HUES48 (cell line): ENCODE measurements around the gene CCDC51.
"Not testable (repeated sequence)": the region's sequence is repeated elsewhere in the genome, so short reads cannot be mapped to it uniquely, and the experiment has no call there.

Source experiments
- H3K27ac ChIP-seq: one replicate; pipeline ENCODE4 v1.7.0; 2013; ENCODE audit warnings: low read depth, low read length, inconsistent platforms
- H3K27me3 ChIP-seq: 2 replicates; pipeline ENCODE4 v1.6.1; 2013; ENCODE audit warnings: mild to moderate bottlenecking, low read length; ENCODE audit not compliant: control insufficient read depth, insufficient read depth
- H3K36me3 ChIP-seq: 2 replicates; pipeline ENCODE4 v1.6.1; 2013; ENCODE audit warnings: low read length; ENCODE audit not compliant: control insufficient read depth, insufficient read depth
- H3K4me1 ChIP-seq: 2 replicates; pipeline ENCODE4 v1.6.1; 2013; ENCODE audit warnings: mild to moderate bottlenecking, low read length; ENCODE audit not compliant: control insufficient read depth, insufficient read depth
- H3K4me3 ChIP-seq: 2 replicates; pipeline ENCODE4 v1.5.1; 2013; ENCODE audit warnings: mild to moderate bottlenecking, low read depth, low read length
- H3K9ac ChIP-seq: 2 replicates; pipeline ENCODE4 v1.6.1; 2013; ENCODE audit warnings: mild to moderate bottlenecking, low read depth, low read length, moderate library complexity
- H3K9me3 ChIP-seq: 2 replicates; pipeline ENCODE4 v1.6.1; 2013; ENCODE audit warnings: low read length; ENCODE audit not compliant: control insufficient read depth, insufficient read depth

The CCDC51 gene

DNA sequence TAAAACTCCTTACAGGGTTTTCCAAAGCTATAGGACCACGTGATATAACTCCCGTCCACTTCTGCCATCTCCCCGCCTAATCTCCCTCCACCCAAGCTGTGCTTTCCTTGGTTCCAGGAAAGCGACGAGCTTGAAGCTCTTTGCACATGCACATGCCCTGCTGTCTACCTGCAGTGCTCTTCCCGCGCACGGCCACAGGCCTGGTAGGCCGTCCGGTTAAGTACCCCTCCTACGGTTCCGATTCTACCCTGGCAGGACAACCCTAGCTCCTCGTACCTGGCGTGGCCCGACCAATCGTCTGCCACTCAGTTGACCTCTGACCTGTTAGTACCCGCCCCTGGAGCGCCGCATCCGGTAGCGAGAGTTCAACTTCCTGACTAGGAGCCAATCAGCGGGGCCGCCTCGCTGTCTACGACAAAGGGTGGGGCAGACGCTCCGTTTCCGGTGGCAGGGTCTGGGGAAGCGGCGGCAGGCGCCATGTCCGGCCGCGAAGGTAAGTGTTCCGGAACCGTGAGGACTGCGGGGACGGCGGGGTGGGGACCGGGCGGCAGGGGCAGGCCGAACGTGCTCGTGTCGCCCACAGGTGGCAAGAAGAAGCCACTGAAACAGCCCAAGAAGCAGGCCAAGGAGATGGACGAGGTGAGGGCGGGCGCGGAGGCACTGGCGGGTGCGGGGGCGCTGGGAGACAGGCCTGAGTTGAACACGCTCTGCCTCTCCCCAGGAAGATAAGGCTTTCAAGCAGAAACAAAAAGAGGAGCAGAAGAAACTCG is at the start of gene CCDC51, which contains the start of gene TMA7:
TSS of gene CCDC51 (minus strand) at position 300 of the 770 bp plus-strand sequence. CDS start 4,991 bp downstream, outside the sequence.
TSS of gene TMA7 (plus strand) at position 438 of the 770 bp plus-strand sequence. CDS start at position 478, 40 bp downstream.
- H3K9ac ChIP-seq: peak within 1 kb of the TSS; percentile 67
- H3K4me3 ChIP-seq: peak within 1 kb of the TSS; percentile 85
- H3K4me1 ChIP-seq: 0 out of 2 replicates have a peak, but pooled peaks cover 3% of the 10 kb centered on the region
- no peaks in the 10 kb centered on the region for H3K9me3 ChIP-seq
- no peaks in the 10 kb centered on the region for H3K27me3 ChIP-seq
- H3K36me3 ChIP-seq: peaks cover 35% of the 10 kb centered on the region
- peak within 1 kb of the TSS; percentile 85 for H3K27ac ChIP-seq

DNA sequence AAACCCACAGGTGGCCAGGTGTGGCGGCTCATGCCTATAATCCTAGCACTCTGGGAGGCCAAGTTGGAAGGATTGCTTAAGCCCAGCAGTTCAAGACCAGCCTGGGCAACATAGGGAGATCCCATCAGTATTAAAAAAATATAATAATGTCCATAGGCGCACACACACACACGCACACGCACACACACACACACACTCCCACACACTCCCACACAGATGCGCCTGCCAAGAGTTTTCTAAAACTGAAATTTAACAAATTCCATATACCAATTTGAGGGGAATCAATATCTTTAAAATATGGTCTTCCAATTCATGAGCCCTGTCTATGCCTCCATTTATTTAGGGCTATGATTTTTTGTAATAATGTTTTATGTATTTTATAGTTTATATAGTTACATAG is 47.0 kb upstream of the CCDC51 start:
- Histone ChIP-seq H3K9me3 (no peaks in the 10 kb centered on the region), H3K36me3 (0 out of 2 replicates have a peak, but pooled peaks cover 2% of the 10 kb centered on the region)

GRCh38 chr3:48482822-48483221 is 42.9 kb upstream of the CCDC51 start:
- not testable (repeated sequence) for H3K9me3 ChIP-seq, H3K36me3 ChIP-seq, H3K27me3 ChIP-seq, H3K27ac ChIP-seq, H3K4me3 ChIP-seq, H3K4me1 ChIP-seq, H3K9ac ChIP-seq

More for the DNA sequence above, 47.0 kb upstream of the CCDC51 start:
- Histone ChIP-seq H3K4me1 (no peaks in the 10 kb centered on the region), H3K4me3 (no peak overlapping the region), H3K27me3 (no peaks in the 10 kb centered on the region), H3K27ac (no peak overlapping the region), H3K9ac (no peak overlapping the region)

DNA sequence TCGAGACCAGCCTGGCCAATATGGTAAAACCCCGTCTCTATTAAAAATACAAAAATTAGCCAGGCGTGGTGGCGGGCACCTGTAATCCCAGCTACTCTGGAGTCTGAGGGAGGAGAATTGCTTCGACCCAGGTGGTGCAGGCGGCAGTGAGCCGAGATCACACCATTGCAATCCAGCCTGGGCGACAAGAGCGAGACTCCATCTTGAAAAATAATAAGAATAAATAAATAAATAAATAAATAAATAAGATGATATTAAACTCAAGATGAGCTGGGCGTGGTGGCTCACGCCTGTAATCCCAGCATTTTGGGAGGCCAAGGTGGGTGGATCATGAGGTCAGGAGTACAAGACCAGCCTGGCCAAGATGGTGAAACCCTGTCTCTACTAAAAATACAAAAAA is 41.0 kb upstream of the CCDC51 start:
- H3K4me3 ChIP-seq, H3K4me1 ChIP-seq, H3K27me3 ChIP-seq, H3K36me3 ChIP-seq, H3K27ac ChIP-seq, H3K9me3 ChIP-seq, H3K9ac ChIP-seq: not testable (repeated sequence)

- no peaks in the 10 kb centered on the region for H3K9me3 ChIP-seq
- no peak overlapping the region for H3K4me3 ChIP-seq
- no peaks in the 10 kb centered on the region for H3K27me3 ChIP-seq
- peaks cover 3% of the 10 kb centered on the region; the same call in 1 of the 2 replicates for H3K36me3 ChIP-seq
- peaks cover 11% of the 10 kb centered on the region for H3K4me1 ChIP-seq
- H3K9ac ChIP-seq: no peak overlapping the region
- H3K27ac ChIP-seq: no peak overlapping the region
Observed at GRCh38 chr3:48478626-48479555, 39.0 kb upstream of the CCDC51 start.

- Histone ChIP-seq H3K9me3 (no peaks in the 10 kb centered on the region), H3K4me1 (peaks cover 17% of the 10 kb centered on the region), H3K4me3 (no peak overlapping the region), H3K27ac (no peak overlapping the region), H3K9ac (no peak overlapping the region), H3K27me3 (no peaks in the 10 kb centered on the region), H3K36me3 (peaks cover 3% of the 10 kb centered on the region; the same call in 1 of the 2 replicates)
Observed at GRCh38 chr3:48477959-48478520, 38.1 kb upstream of the CCDC51 start.

- H3K36me3 ChIP-seq: peaks cover 3% of the 10 kb centered on the region; the same call in 1 of the 2 replicates
- H3K9ac ChIP-seq: no peak overlapping the region
- H3K9me3 ChIP-seq: no peaks in the 10 kb centered on the region
- H3K27me3 ChIP-seq: no peaks in the 10 kb centered on the region
- H3K4me1 ChIP-seq: peaks cover 17% of the 10 kb centered on the region
- H3K27ac ChIP-seq: no peak overlapping the region
- H3K4me3 ChIP-seq: no peak overlapping the region
Observed at GRCh38 chr3:48476426-48477053, 36.6 kb upstream of the CCDC51 start.

GRCh38 chr3:48475188-48475587 is 35.3 kb upstream of the CCDC51 start:
- peaks cover 3% of the 10 kb centered on the region; the same call in 1 of the 2 replicates for H3K36me3 ChIP-seq
- no peaks in the 10 kb centered on the region for H3K27me3 ChIP-seq
- H3K9me3 ChIP-seq: no peaks in the 10 kb centered on the region
- no peak overlapping the region for H3K4me3 ChIP-seq
- peaks cover 17% of the 10 kb centered on the region for H3K4me1 ChIP-seq
- H3K27ac ChIP-seq: peak overlapping the region; percentile 74
- peak overlapping the region; percentile 3; the same call in 1 of the 2 replicates for H3K9ac ChIP-seq

DNA sequence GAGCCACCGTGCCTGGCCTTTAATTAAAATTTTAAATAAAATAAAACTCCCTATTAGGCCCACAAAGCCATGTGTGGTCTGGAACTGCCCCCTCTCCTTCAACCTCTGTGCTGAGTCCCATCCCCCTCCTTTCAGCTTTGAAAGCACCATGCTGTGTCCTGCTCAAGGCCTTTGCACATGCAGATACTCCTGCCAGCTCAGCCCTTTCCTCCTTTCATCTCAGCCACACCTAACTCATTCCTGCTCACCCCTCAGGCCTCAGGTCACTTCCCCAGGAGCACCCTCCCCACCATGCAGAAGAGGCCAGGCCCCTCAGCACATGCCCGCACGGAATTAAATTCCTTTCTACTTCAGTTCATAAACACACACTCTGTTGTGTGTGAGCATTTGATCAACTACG is 34.7 kb upstream of the CCDC51 start:
- Histone ChIP-seq H3K27me3 (no peaks in the 10 kb centered on the region), H3K4me1 (peaks cover 17% of the 10 kb centered on the region), H3K36me3 (peaks cover 7% of the 10 kb centered on the region; the same call in 1 of the 2 replicates), H3K9ac (peak overlapping the region; percentile 3; the same call in 1 of the 2 replicates), H3K9me3 (no peaks in the 10 kb centered on the region), H3K27ac (peak overlapping the region; percentile 74), H3K4me3 (peak overlapping the region; percentile 23; the same call in 1 of the 2 replicates)

DNA sequence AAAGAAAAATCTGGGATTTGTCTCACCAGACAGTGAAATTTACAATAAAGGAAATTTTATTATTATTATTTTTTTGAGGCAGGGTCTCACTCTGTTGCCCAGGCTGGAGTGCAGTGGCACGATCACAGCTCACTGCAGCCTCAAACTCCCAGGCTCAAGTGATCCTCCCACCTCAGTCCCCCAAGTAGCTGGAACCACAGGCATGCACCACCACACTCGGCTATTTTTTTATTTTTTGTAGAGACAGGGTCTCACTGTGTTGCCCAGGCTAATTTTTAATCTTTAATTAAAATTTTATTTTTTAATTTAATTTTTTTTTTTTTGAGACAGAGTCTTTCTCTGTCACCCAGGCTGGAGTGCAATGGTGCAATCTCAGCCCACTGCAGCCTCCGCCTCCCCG is 34.1 kb upstream of the CCDC51 start:
- H3K9me3 ChIP-seq, H3K4me3 ChIP-seq, H3K9ac ChIP-seq, H3K27me3 ChIP-seq: not testable (repeated sequence)
- Histone ChIP-seq H3K27ac (peak overlapping the region; percentile 92), H3K4me1 (peaks cover 17% of the 10 kb centered on the region), H3K36me3 (peaks cover 13% of the 10 kb centered on the region)
